T-helper 2 cell (primary cell): ENCODE results near the gene LMF2.

Experiments
- DNase-seq, 5 experiments: peaks; one replicate each; pipeline versions ENCODE4 v3.0.0 to v3.0.0-alpha.2; 2012 to 2022
- total RNA-seq, 2 donors: gene quantifications; one replicate each; lab custom pipeline; 2026; lab: John Stamatoyannopoulos, UW

The LMF2 gene
- total RNA-seq, result 133 to 146 reads per million in 2 donors

GRCh38 chr22:50507421-50507990 is at the start of gene LMF2:
Gene LMF2 (minus strand): TSS chr22:50507702. CDS start chr22:50507675, 27 bp downstream.
- peak in 4 of 5 experiments; percentile 84 to 95 (median 90) for DNase-seq

- no peak for DNase-seq
Measured at GRCh38 chr22:50556703-50557102, 49.2 kb upstream of the LMF2 start.

GRCh38 chr22:50553310-50553709 is 45.8 kb upstream of the LMF2 start:
- DNase-seq, result no peak

- DNase-seq, result no peak
Measured at GRCh38 chr22:50551160-50551752, 43.8 kb upstream of the LMF2 start.

- DNase-seq, result no peak
Measured at GRCh38 chr22:50550395-50550794, 42.9 kb upstream of the LMF2 start.

- DNase-seq, result no peak
Measured at GRCh38 chr22:50548921-50549790, 41.7 kb upstream of the LMF2 start.

GRCh38 chr22:50548040-50548920 is 40.8 kb upstream of the LMF2 start:
- peak in 3 of 5 experiments; percentile 47 to 72 (median 47) for DNase-seq

GRCh38 chr22:50547263-50547985 is 39.9 kb upstream of the LMF2 start:
- no peak for DNase-seq

- no peak for DNase-seq
Measured at GRCh38 chr22:50546326-50547262, 39.1 kb upstream of the LMF2 start.

- peak in 1 of 5 experiments; percentile 76 for DNase-seq
Measured at GRCh38 chr22:50545522-50546325, 38.2 kb upstream of the LMF2 start, which contains the start of gene KLHDC7B. Gene KLHDC7B (plus strand): TSS chr22:50545899. CDS start chr22:50546244, 345 bp downstream.

GRCh38 chr22:50544746-50545253 is 37.3 kb upstream of the LMF2 start:
- DNase-seq, result peak in 1 of 5 experiments; percentile 83

- peak; percentile 58 to 83 (median 75) for DNase-seq
Measured at GRCh38 chr22:50544078-50544745, 36.7 kb upstream of the LMF2 start.

GRCh38 chr22:50542416-50542927 is 35.0 kb upstream of the LMF2 start:
- peak in 1 of 5 experiments; percentile 91 for DNase-seq

- DNase-seq, result peak in 1 of 5 experiments; percentile 70
Measured at GRCh38 chr22:50541667-50542026, 34.1 kb upstream of the LMF2 start.

GRCh38 chr22:50540381-50540780 is 32.9 kb upstream of the LMF2 start:
- no peak for DNase-seq

GRCh38 chr22:50537765-50538164 is 30.3 kb upstream of the LMF2 start:
- no peak for DNase-seq

- DNase-seq, result no peak
Measured at GRCh38 chr22:50536226-50536625, 28.7 kb upstream of the LMF2 start.

- DNase-seq, result no peak
Measured at GRCh38 chr22:50535113-50535512, 27.6 kb upstream of the LMF2 start.
